Liver (tissue), 9 donors: ENCODE results near the gene HEBP2. TPM values are rescaled to one million over a fixed set of nuclear protein-coding genes. Genes with fewer than 3 reads are reported as not detected.
A peak's percentile ranks its signal among the peaks of the same experiment; 100 is the strongest.

Experiments
- DNase-seq: peaks from one replicate; pipeline ENCODE4 v3.0.0-alpha.2; 2017; ENCODE audit warnings: low spot score
- H3K27ac ChIP-seq, 2 donors: one replicate each; pipeline ENCODE4 v1.7.0; 2013; ENCODE audit warnings: inconsistent platforms in 2 of 2, low read length in 2 of 2, control low read depth in 1 of 2, low read depth in 1 of 2, mild to moderate bottlenecking in 1 of 2
- H3K27me3 ChIP-seq, 4 donors: one replicate each; pipeline versions ENCODE4 v1.6.1 to v1.7.0; 2013; ENCODE audit warnings: low read length in 3 of 4, inconsistent platforms in 1 of 4, mild to moderate bottlenecking in 1 of 4, moderate library complexity in 1 of 4; ENCODE audit not compliant: control insufficient read depth in 4 of 4, insufficient read depth in 4 of 4
- H3K36me3 ChIP-seq, 4 donors: one replicate each; pipeline versions ENCODE4 v1.6.1 to v1.7.0; 2013; ENCODE audit warnings: low read length in 3 of 4, mild to moderate bottlenecking in 3 of 4, low read depth in 1 of 4, moderate library complexity in 1 of 4; ENCODE audit not compliant: control insufficient read depth in 4 of 4, insufficient read depth in 3 of 4
- H3K4me1 ChIP-seq, 4 donors: one replicate each; pipeline versions ENCODE4 v1.6.1 to v1.7.0; 2013; ENCODE audit warnings: low read length in 3 of 4, mild to moderate bottlenecking in 3 of 4, moderate library complexity in 1 of 4; ENCODE audit not compliant: control insufficient read depth in 4 of 4, insufficient read depth in 4 of 4
- H3K4me3 ChIP-seq, 3 donors: one replicate each; pipeline versions ENCODE4 v1.6.1 to v1.7.0; 2013; ENCODE audit warnings: low read length in 3 of 3, control low read depth in 1 of 3, low read depth in 1 of 3, mild to moderate bottlenecking in 1 of 3
- H3K9ac ChIP-seq, 2 donors: one replicate each; pipeline ENCODE4 v1.7.0; 2013; ENCODE audit warnings: low read length in 2 of 2, mild to moderate bottlenecking in 2 of 2, moderate library complexity in 2 of 2, control low read depth in 1 of 2, low read depth in 1 of 2
- H3K9me3 ChIP-seq, 4 donors: one replicate each; pipeline versions ENCODE4 v1.6.1 to v1.7.0; 2013; ENCODE audit warnings: low read length in 3 of 4; ENCODE audit not compliant: control insufficient read depth in 4 of 4
- CTCF ChIP-seq: fragments of 150-350 bp; IDR thresholded peaks from 2 replicates; pipeline ENCODE4 v1.5.1; 2017; ENCODE audit warnings: improper control_type of control experiment, low read depth, low read length; ENCODE audit not compliant: missing input control
- EGR1 ChIP-seq, 2 donors: IDR thresholded peaks; 2 replicates each; pipeline ENCODE4 v1.6.1; 2016 to 2018; ENCODE audit warnings: antibody characterized with exemption in 2 of 2, low read depth in 2 of 2
- FOXA1 ChIP-seq: IDR thresholded peaks from 2 replicates; pipeline ENCODE4 v1.6.1; 2016; ENCODE audit warnings: antibody characterized with exemption
- FOXA2 ChIP-seq: IDR thresholded peaks from 2 replicates; pipeline ENCODE4 v1.6.1; 2016; ENCODE audit warnings: antibody characterized with exemption
- GABPA ChIP-seq, 2 donors: IDR thresholded peaks in 1 of 2; conservative IDR thresholded peaks in 1 of 2; 2 replicates each; pipeline ENCODE4 v1.6.1; 2016; ENCODE audit warnings: antibody characterized with exemption in 2 of 2, mild to moderate bottlenecking in 1 of 2, moderate library complexity in 1 of 2
- HNF4A ChIP-seq, 2 donors: conservative IDR thresholded peaks; 2 replicates each; pipeline ENCODE4 v1.6.1; 2016; ENCODE audit warnings: antibody characterized with exemption in 2 of 2, mild to moderate bottlenecking in 2 of 2
- HNF4G ChIP-seq: IDR thresholded peaks from 2 replicates; pipeline ENCODE4 v1.6.1; 2016; ENCODE audit warnings: antibody characterized with exemption
- JUND ChIP-seq, 2 donors: IDR thresholded peaks; 2 replicates each; pipeline ENCODE4 v1.6.1; 2016; ENCODE audit warnings: antibody characterized with exemption in 2 of 2
- NR2F2 ChIP-seq: IDR thresholded peaks from 2 replicates; pipeline ENCODE4 v1.6.1; 2016; ENCODE audit warnings: antibody characterized with exemption
- RAD21 ChIP-seq, 2 donors: IDR thresholded peaks; 2 replicates each; pipeline ENCODE4 v1.6.1; 2016; ENCODE audit warnings: antibody characterized with exemption in 2 of 2, mild to moderate bottlenecking in 2 of 2
- RXRA ChIP-seq, 2 donors: IDR thresholded peaks; 2 replicates each; pipeline ENCODE4 v1.6.1; 2017 to 2018; ENCODE audit warnings: antibody characterized with exemption in 2 of 2, mild to moderate bottlenecking in 1 of 2
- SP1 ChIP-seq: IDR thresholded peaks from 2 replicates; pipeline ENCODE4 v1.6.1; 2018; ENCODE audit warnings: antibody characterized with exemption, mild to moderate bottlenecking
- TAF1 ChIP-seq: conservative IDR thresholded peaks from 2 replicates; pipeline ENCODE4 v1.6.1; 2016; ENCODE audit warnings: antibody characterized with exemption, mild to moderate bottlenecking
- YY1 ChIP-seq: IDR thresholded peaks from 2 replicates; pipeline ENCODE4 v1.6.1; 2016; ENCODE audit warnings: antibody characterized with exemption, mild to moderate bottlenecking
- ZBTB33 ChIP-seq: IDR thresholded peaks from 2 replicates; pipeline ENCODE4 v1.6.1; 2016; ENCODE audit warnings: antibody characterized with exemption
- WGBS: extraction: QIAGEN DNeasy Blood & Tissue Kit; methylation state at CpG from one replicate; pipeline ENCODE4 v1.1.7; 2013; 5-methylcytosine and 5-hydroxymethylcytosine counted together
- polyA plus RNA-seq, 2 donors: library from polyadenylated mRNA; stranded (reverse) in 1 of 2; unstranded in 1 of 2; fragments of 200-250 nt in 1 of 2; fragments of >200 nt in 1 of 2; fragmentation: Nextera tagmentation in 1 of 2; extraction: Ambion mirVana in 1 of 2; gene quantifications; one replicate each; pipeline versions ENCODE4 v1.2.1 to v1.2.3, GENCODE V29; 2013 to 2015
- total RNA-seq, 2 donors: library from RNA; depleted of rRNA; stranded (reverse); fragments of >200 nt; gene quantifications; one replicate each; pipeline ENCODE4 v1.2.3, GENCODE V29; 2014
- TF ChIP-seq, protein P1 (sequence below): IDR thresholded peaks from 2 replicates; pipeline ENCODE4 v1.6.1; 2016; ENCODE audit warnings: antibody characterized with exemption
- TF ChIP-seq, protein P2 (sequence below): IDR thresholded peaks from 2 replicates; pipeline ENCODE4 v1.6.1; 2016; ENCODE audit warnings: antibody characterized with exemption, mild to moderate bottlenecking
- TF ChIP-seq, protein P3 (sequence below): IDR thresholded peaks from 2 replicates; pipeline ENCODE4 v1.6.1; 2016; ENCODE audit warnings: antibody characterized with exemption
- donor health status: healthy.
- donor health status: healthy.
- donor health status: healthy.
- donor health status: healthy.
- donor health status: healthy.

HEBP2 gene
- total and polyA plus RNA-seq, 4 donors, result 5.6 to 58.0 (median 16.8) TPM

- Histone ChIP-seq H3K9me3 (no peaks in the 10 kb centered on the region), H3K27ac (peak overlapping the region in 1 of 2 donors; percentile 46), H3K27me3 (no peaks in the 10 kb centered on the region), H3K4me1 (peaks cover 1 to 11% (median 6%) of the 10 kb centered on the region in 4 donors), H3K4me3 (no peak overlapping the region), H3K9ac (no peak overlapping the region), H3K36me3 (no peaks in the 10 kb centered on the region)
- WGBS, result 70% methylated on average over 9 of the region's 9 CpGs
- TF ChIP-seq, protein P1, sequence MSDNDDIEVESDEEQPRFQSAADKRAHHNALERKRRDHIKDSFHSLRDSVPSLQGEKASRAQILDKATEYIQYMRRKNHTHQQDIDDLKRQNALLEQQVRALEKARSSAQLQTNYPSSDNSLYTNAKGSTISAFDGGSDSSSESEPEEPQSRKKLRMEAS, result no peak
- TF ChIP-seq YY1 (no peak), HNF4A (conservative IDR thresholded peaks at IDR 0.05) (no peak), GABPA (IDR thresholded peaks at IDR 0.05 in 1 of 2, conservative IDR thresholded peaks at IDR 0.05 in 1 of 2) (no peak), NR2F2 (no peak), FOXA1 (no peak), RXRA (IDR thresholded peaks at IDR 0.05) (no peak), HNF4G (no peak), CTCF (no peak), SP1 (no peak), FOXA2 (no peak), ZBTB33 (no peak), EGR1 (IDR thresholded peaks at IDR 0.05; ENCODE audit: low read depth in 2 of 2) (no peak), TAF1 (no peak), RAD21 (IDR thresholded peaks at IDR 0.05) (no peak), JUND (IDR thresholded peaks at IDR 0.05) (no peak)
- TF ChIP-seq, protein P2, sequence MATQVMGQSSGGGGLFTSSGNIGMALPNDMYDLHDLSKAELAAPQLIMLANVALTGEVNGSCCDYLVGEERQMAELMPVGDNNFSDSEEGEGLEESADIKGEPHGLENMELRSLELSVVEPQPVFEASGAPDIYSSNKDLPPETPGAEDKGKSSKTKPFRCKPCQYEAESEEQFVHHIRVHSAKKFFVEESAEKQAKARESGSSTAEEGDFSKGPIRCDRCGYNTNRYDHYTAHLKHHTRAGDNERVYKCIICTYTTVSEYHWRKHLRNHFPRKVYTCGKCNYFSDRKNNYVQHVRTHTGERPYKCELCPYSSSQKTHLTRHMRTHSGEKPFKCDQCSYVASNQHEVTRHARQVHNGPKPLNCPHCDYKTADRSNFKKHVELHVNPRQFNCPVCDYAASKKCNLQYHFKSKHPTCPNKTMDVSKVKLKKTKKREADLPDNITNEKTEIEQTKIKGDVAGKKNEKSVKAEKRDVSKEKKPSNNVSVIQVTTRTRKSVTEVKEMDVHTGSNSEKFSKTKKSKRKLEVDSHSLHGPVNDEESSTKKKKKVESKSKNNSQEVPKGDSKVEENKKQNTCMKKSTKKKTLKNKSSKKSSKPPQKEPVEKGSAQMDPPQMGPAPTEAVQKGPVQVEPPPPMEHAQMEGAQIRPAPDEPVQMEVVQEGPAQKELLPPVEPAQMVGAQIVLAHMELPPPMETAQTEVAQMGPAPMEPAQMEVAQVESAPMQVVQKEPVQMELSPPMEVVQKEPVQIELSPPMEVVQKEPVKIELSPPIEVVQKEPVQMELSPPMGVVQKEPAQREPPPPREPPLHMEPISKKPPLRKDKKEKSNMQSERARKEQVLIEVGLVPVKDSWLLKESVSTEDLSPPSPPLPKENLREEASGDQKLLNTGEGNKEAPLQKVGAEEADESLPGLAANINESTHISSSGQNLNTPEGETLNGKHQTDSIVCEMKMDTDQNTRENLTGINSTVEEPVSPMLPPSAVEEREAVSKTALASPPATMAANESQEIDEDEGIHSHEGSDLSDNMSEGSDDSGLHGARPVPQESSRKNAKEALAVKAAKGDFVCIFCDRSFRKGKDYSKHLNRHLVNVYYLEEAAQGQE, result no peak
- TF ChIP-seq, protein P3, sequence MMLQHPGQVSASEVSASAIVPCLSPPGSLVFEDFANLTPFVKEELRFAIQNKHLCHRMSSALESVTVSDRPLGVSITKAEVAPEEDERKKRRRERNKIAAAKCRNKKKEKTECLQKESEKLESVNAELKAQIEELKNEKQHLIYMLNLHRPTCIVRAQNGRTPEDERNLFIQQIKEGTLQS, result no peak
- no peak for DNase-seq
Observed at GRCh38 chr6:138370631-138371451, 33.2 kb upstream of the HEBP2 start.
